Spleen (tissue), 11 donors: ENCODE results near the gene NR2C1. TPM values are rescaled to one million over a fixed set of nuclear protein-coding genes. Genes with fewer than 3 reads are reported as not detected.

Experiments
- DNase-seq: peaks from one replicate; pipeline ENCODE4 v3.0.0-alpha.2; 2020
- H3K27ac ChIP-seq, 8 donors: fragments of 200-600 bp; sonication (generic) in 7 of 8; 1 replicate in 4 of 8; 2 replicates in 4 of 8; pipeline versions ENCODE4 v1.5.0 to v1.8.0; 2016 to 2021; ENCODE audit warnings: inconsistent platforms in 4 of 8, mild to moderate bottlenecking in 4 of 8, moderate library complexity in 1 of 8
- H3K27me3 ChIP-seq, 7 donors: fragments of 200-600 bp; sonication (generic) in 6 of 7; replicated peaks in 1 of 7; 1 replicate in 4 of 7; 2 replicates in 3 of 7; pipeline versions ENCODE4 v1.5.0 to v1.8.0; 2016 to 2021; ENCODE audit warnings: inconsistent platforms in 3 of 7, mild to moderate bottlenecking in 1 of 7
- H3K36me3 ChIP-seq, 6 donors: fragments of 200-600 bp; sonication (generic) in 5 of 6; 1 replicate in 4 of 6; 2 replicates in 2 of 6; pipeline versions ENCODE4 v1.5.0 to v1.8.0; 2016 to 2021; ENCODE audit warnings: inconsistent platforms in 2 of 6
- H3K4me1 ChIP-seq, 6 donors: fragments of 200-600 bp; sonication (generic) in 5 of 6; 1 replicate in 3 of 6; 2 replicates in 3 of 6; pipeline versions ENCODE4 v1.5.0 to v1.8.0; 2016 to 2021; ENCODE audit warnings: inconsistent platforms in 3 of 6
- H3K4me3 ChIP-seq, 8 donors: fragments of 200-600 bp; sonication (generic) in 7 of 8; 1 replicate in 4 of 8; 2 replicates in 4 of 8; pipeline versions ENCODE4 v1.5.0 to v1.8.0; 2016 to 2021; ENCODE audit warnings: inconsistent platforms in 4 of 8, mild to moderate bottlenecking in 4 of 8, moderate library complexity in 2 of 8
- H3K9me3 ChIP-seq, 8 donors: fragments of 200-600 bp; sonication (generic) in 7 of 8; 1 replicate in 4 of 8; 2 replicates in 4 of 8; pipeline versions ENCODE4 v1.5.0 to v1.8.0; 2016 to 2021; ENCODE audit warnings: inconsistent platforms in 4 of 8
- POLR2A ChIP-seq, 3 donors: fragments of 450-650 bp; IDR thresholded peaks; one replicate each; pipeline ENCODE4 v1.5.1; 2017; ENCODE audit warnings: antibody characterized with exemption in 3 of 3, mild to moderate bottlenecking in 1 of 3
- POLR2AphosphoS5 ChIP-seq, 3 donors: sonication (generic); formaldehyde crosslinking; IDR thresholded peaks; one replicate each; pipeline ENCODE4 v1.5.1; 2017; ENCODE audit warnings: antibody characterized with exemption in 3 of 3
- WGBS, 5 donors: extraction: QIAGEN DNeasy Blood & Tissue Kit in 3 of 5; methylation state at CpG; one replicate each; pipeline versions ENCODE4 v1.1.5 to v1.1.7; 2013 to 2018; 5-methylcytosine and 5-hydroxymethylcytosine counted together
- intact Hi-C: fragments of 100-400 bp; cut with DNase I; formaldehyde crosslinking; loops from one replicate; pipeline ENCODE4 v1.15.0; 2023; ENCODE audit warnings: low total_unique reads
- polyA plus RNA-seq, 3 donors: library from polyadenylated mRNA; stranded (reverse); fragments of 200-250 nt; gene quantifications; one replicate each; pipeline ENCODE4 v1.2.1, GENCODE V29; 2013
- total RNA-seq, 7 donors: library from RNA; depleted of rRNA in 3 of 7; stranded (reverse); fragments of >200 nt in 3 of 7; fragmentation: NEBNext Ultra II Directional in 4 of 7; extraction: Animal tissue kit (Norgen Biotek cat#: 25700) in 4 of 7; gene quantifications; one replicate each; pipeline versions ENCODE4 v1.1.0 to v1.2.1, GENCODE V29; 2016 to 2021
- TF ChIP-seq, protein P1 (sequence below), 11 experiments: fragments of 200-600 bp in 7 of 11; fragments of 450-650 bp in 4 of 11; sonication (generic) in 4 of 11; IDR thresholded peaks in 8 of 11; conservative IDR thresholded peaks in 3 of 11; 1 replicate in 7 of 11; 2 replicates in 4 of 11; pipeline versions ENCODE4 v1.4.0 to v1.8.0; 2016 to 2021; ENCODE audit warnings: antibody characterized with exemption in 11 of 11, inconsistent platforms in 4 of 11, mild to moderate bottlenecking in 1 of 11
- donor health status: healthy with polysubstance abuse.
- donor health status: DM: no; HTN: no; CAD: no; lungs with moderate emphysema.
- donor health status: DM: no; HTN: no; CAD: no.
- donor health status: Bipolar disorder and iron deficiency.
- donor health status: healthy.
- donor health status: DM: no; HTN: no; CAD: no.
- donor health status: DM: yes; HTN: yes; CAD: no.

The NR2C1 gene
- total and polyA plus RNA-seq, 10 donors, result 30.2 to 133 (median 46.4) TPM

DNA sequence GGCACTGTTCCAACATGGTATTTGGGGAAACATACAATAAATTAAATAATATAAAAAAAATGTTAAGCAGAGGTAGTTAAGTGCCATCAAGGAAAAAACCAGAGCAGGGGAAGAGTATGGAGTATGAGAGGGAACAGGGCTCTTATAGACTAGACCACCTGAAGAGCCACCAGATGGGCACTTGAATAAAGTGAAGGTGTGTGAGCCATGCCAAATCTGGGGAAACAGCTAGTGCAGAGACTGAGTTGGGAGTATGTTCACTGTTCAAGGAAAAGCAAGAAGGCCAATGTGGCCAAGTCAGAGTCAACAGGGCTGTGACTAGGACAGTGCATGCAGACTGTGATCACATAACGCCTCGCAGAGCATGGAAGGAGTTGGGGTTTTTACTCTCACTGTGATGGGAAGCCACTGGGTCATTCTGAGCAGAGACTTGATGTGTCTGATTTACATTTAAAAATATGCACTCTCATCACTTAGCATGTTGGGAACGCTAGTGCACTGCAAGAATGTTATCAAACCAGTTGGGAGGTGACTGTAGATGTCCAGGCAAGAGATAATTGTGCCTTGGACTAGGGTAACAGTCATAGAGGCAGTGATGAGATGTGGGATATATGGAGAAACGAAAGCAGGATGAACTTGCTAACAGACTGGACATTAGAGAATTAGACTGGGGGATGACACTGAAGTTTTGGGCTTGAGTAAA is 95.5 kb downstream of the NR2C1 start:
- H3K4me1 ChIP-seq, result peaks cover 0 to 5% (median 0%) of the 10 kb centered on the region in 6 donors
- H3K27me3 ChIP-seq, result no peaks in the 10 kb centered on the region
- peaks cover 0 to 32% (median 0%) of the 10 kb centered on the region in 6 donors for H3K36me3 ChIP-seq
- intact Hi-C loops, result no loop called here
- H3K4me3 ChIP-seq, result no peak overlapping the region
- no peak overlapping the region for H3K27ac ChIP-seq
- no peak for DNase-seq
- TF ChIP-seq, protein P1, sequence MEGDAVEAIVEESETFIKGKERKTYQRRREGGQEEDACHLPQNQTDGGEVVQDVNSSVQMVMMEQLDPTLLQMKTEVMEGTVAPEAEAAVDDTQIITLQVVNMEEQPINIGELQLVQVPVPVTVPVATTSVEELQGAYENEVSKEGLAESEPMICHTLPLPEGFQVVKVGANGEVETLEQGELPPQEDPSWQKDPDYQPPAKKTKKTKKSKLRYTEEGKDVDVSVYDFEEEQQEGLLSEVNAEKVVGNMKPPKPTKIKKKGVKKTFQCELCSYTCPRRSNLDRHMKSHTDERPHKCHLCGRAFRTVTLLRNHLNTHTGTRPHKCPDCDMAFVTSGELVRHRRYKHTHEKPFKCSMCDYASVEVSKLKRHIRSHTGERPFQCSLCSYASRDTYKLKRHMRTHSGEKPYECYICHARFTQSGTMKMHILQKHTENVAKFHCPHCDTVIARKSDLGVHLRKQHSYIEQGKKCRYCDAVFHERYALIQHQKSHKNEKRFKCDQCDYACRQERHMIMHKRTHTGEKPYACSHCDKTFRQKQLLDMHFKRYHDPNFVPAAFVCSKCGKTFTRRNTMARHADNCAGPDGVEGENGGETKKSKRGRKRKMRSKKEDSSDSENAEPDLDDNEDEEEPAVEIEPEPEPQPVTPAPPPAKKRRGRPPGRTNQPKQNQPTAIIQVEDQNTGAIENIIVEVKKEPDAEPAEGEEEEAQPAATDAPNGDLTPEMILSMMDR (IDR thresholded peaks at IDR 0.05 in 8 of 11, conservative IDR thresholded peaks at IDR 0.05 in 3 of 11), result no peak
- TF ChIP-seq POLR2A (IDR thresholded peaks at IDR 0.05) (no peak), POLR2AphosphoS5 (IDR thresholded peaks at IDR 0.05) (no peak)
- H3K9me3 ChIP-seq, result no peaks in the 10 kb centered on the region
- WGBS, 5 donors, result 87 to 97% (median 91%) methylated on average over 4 of the region's 4 CpGs

DNA sequence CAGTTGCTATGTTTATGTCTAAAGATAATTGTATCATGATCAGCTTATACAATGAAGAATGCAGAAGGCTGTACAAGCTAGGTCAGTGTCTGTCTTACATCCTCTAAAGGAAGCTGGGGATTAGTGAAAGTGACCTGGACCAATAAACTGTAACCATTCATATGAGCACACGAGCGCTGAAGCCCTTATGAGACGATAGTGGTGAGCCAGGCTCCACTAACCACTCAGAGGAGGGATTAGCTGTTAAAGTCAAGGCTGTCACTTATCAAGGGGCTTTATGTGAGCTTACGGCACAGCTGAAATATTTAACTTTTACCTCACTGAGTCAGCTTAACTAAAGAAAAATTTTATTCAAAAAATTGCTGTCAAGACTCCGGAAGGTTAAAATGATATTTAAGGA is 100.2 kb downstream of the NR2C1 start:
- Histone ChIP-seq H3K4me3 (no peak overlapping the region), H3K9me3 (no peaks in the 10 kb centered on the region), H3K36me3 (peaks cover 0 to 37% (median 9%) of the 10 kb centered on the region in 6 donors), H3K4me1 (peaks cover 0 to 22% (median 2%) of the 10 kb centered on the region in 6 donors), H3K27me3 (no peaks in the 10 kb centered on the region), H3K27ac (no peak overlapping the region)
- TF ChIP-seq, protein P1 (IDR thresholded peaks at IDR 0.05 in 8 of 11, conservative IDR thresholded peaks at IDR 0.05 in 3 of 11), result no peak
- no peak for TF ChIP-seq POLR2AphosphoS5 (IDR thresholded peaks at IDR 0.05)
- no peak for DNase-seq
- intact Hi-C loops, result no loop called here
- WGBS, 5 donors, result 78 to 86% (median 85%) methylated on average over 5 of the region's 5 CpGs

DNA sequence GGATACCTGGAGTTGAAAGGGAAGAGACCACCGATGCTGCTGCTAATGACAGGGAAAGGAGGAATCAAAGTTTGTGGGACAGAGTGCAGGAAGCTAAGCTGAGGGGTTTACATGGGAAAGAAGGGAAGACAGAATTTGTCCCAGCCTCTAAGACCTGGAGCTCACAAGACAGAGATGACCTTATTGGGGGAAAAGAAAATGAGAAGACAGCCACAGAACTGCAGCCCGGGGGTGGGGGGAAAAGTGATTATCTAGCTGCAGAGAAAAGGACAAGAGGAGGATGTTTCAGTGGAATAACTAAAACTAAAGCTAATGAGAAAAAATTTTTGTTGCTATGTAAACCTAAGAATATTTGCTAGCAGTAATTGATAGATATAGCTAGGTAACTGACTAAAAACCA is 100.6 kb downstream of the NR2C1 start:
- Histone ChIP-seq H3K36me3 (peaks cover 0 to 37% (median 9%) of the 10 kb centered on the region in 6 donors), H3K27me3 (no peaks in the 10 kb centered on the region), H3K4me1 (peaks cover 0 to 24% (median 2%) of the 10 kb centered on the region in 6 donors), H3K4me3 (no peak overlapping the region), H3K27ac (no peak overlapping the region), H3K9me3 (no peaks in the 10 kb centered on the region)
- WGBS, 5 donors, result 90 to 96% (median 92%) methylated on average over 2 of the region's 2 CpGs
- no peak for DNase-seq
- TF ChIP-seq POLR2A (IDR thresholded peaks at IDR 0.05) (no peak), POLR2AphosphoS5 (IDR thresholded peaks at IDR 0.05) (no peak)
- TF ChIP-seq, protein P1 (IDR thresholded peaks at IDR 0.05 in 8 of 11, conservative IDR thresholded peaks at IDR 0.05 in 3 of 11), result no peak
- intact Hi-C loops, result no loop called here

DNA sequence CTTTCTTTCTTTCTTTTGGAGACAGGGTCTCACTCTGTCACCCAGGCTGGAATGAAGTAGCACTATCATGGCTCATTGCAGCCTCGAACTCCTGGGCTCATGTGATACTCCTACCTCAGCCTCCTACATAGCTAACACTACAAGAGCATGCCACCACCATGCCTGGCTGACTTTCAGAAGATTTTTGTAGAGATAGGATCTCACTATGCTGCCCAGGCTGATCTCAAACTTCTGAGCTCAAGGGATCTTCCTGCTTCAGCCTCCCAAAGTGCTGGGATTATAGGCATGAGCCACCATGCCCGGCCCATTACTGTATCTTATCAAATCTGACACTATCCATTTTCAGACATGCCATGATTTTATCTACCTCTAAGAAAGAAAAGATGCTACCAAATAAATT is 101.5 kb downstream of the NR2C1 start:
- Histone ChIP-seq H3K27ac (no peak overlapping the region), H3K36me3 (peaks cover 0 to 37% (median 9%) of the 10 kb centered on the region in 6 donors), H3K9me3 (no peaks in the 10 kb centered on the region), H3K4me3 (no peak overlapping the region), H3K4me1 (peaks cover 0 to 33% (median 4%) of the 10 kb centered on the region in 6 donors), H3K27me3 (no peaks in the 10 kb centered on the region)
- WGBS, 5 donors, result 92 to 99% (median 94%) methylated on average over 2 of the region's 2 CpGs
- no peak for DNase-seq
- TF ChIP-seq POLR2AphosphoS5 (IDR thresholded peaks at IDR 0.05), result no peak
- no peak for TF ChIP-seq POLR2A (IDR thresholded peaks at IDR 0.05)
- TF ChIP-seq, protein P1 (IDR thresholded peaks at IDR 0.05 in 8 of 11, conservative IDR thresholded peaks at IDR 0.05 in 3 of 11), result no peak
- intact Hi-C loops, result no loop called here
